Measurements from ENCODE around the gene DPY19L1. TPM values are rescaled to one million over a fixed set of nuclear protein-coding genes. Genes with fewer than 3 reads are reported as not detected.

Gene DPY19L1
- total RNA-seq, 1 experiment from 2014 or later: 9.0 TPM

GRCh38 chr7:35040906-35041305, 3.6 kb upstream of the DPY19L1 start:
- no peak overlapping the region for H3K27ac Mint-ChIP-seq (ENCODE audit: low read depth, unreplicated experiment)
- CTCF ChIA-PET: interaction anchor here (0.7 to 1.3 kb wide), 2 partner anchors 18 to 168 kb away, joined by 3 read pairs; no protein-coding TSS in a partner anchor
- POLR2A ChIA-PET: no interaction called here
- H3K4me1 Mint-ChIP-seq (ENCODE audit: insufficient read depth, unreplicated experiment): peaks cover 9% of the 10 kb centered on the region
- intact Hi-C loops (cut with micrococcal nuclease): no loop called here
- H3K9me3 Mint-ChIP-seq (ENCODE audit: unreplicated experiment): no peaks in the 10 kb centered on the region
- peaks cover 21% of the 10 kb centered on the region for H3K27me3 Mint-ChIP-seq (ENCODE audit: insufficient read depth, unreplicated experiment)
- H3K36me3 Mint-ChIP-seq (ENCODE audit: insufficient read depth, unreplicated experiment): peaks cover 6% of the 10 kb centered on the region
- no peak for DNase-seq (ENCODE audit: unreplicated experiment)
- no TSS peak for BruUV-seq (replicated peaks)
- H3K4me3 Mint-ChIP-seq (ENCODE audit: unreplicated experiment): no peak overlapping the region
- TF ChIP-seq CTCF (IDR thresholded peaks at IDR 0.05; ENCODE audit: unreplicated experiment): no peak

- intact Hi-C loops (cut with micrococcal nuclease): loop anchor here (5.0 to 10.0 kb wide), 4 partner anchors 37 to 717 kb away; no protein-coding TSS in a partner anchor
- no TSS peak for BruUV-seq (replicated peaks)
- Mint-ChIP-seq H3K4me3 (ENCODE audit: unreplicated experiment) (no peak overlapping the region), H3K9me3 (ENCODE audit: unreplicated experiment) (no peaks in the 10 kb centered on the region), H3K27me3 (ENCODE audit: insufficient read depth, unreplicated experiment) (peaks cover 21% of the 10 kb centered on the region), H3K27ac (ENCODE audit: low read depth, unreplicated experiment) (no peak overlapping the region), H3K36me3 (ENCODE audit: insufficient read depth, unreplicated experiment) (peaks cover 6% of the 10 kb centered on the region), H3K4me1 (ENCODE audit: insufficient read depth, unreplicated experiment) (peaks cover 20% of the 10 kb centered on the region)
- no peak for DNase-seq (ENCODE audit: unreplicated experiment)
- POLR2A ChIA-PET: no interaction called here
- no peak for TF ChIP-seq CTCF (IDR thresholded peaks at IDR 0.05; ENCODE audit: unreplicated experiment)
- CTCF ChIA-PET: interaction anchor here (1.4 kb wide), 1 partner anchor 9 kb away, joined by 3 read pairs; no protein-coding TSS in a partner anchor
Measured at GRCh38 chr7:35039343-35039742, 2.1 kb upstream of the DPY19L1 start.

- Mint-ChIP-seq H3K4me1 (ENCODE audit: insufficient read depth, unreplicated experiment) (peaks cover 20% of the 10 kb centered on the region), H3K36me3 (ENCODE audit: insufficient read depth, unreplicated experiment) (peaks cover 6% of the 10 kb centered on the region), H3K4me3 (ENCODE audit: unreplicated experiment) (peak overlapping the region; percentile 90), H3K9me3 (ENCODE audit: unreplicated experiment) (no peaks in the 10 kb centered on the region), H3K27me3 (ENCODE audit: insufficient read depth, unreplicated experiment) (peaks cover 21% of the 10 kb centered on the region), H3K27ac (ENCODE audit: low read depth, unreplicated experiment) (peak overlapping the region; percentile 3)
- ChIA-PET CTCF (interaction anchor here (0.6 to 1.4 kb wide), 9 partner anchors 10 to 592 kb away, joined by 3 to 5 read pairs (median 3); no protein-coding TSS in a partner anchor), POLR2A (no interaction called here)
- no peak for TF ChIP-seq CTCF (IDR thresholded peaks at IDR 0.05; ENCODE audit: unreplicated experiment)
- intact Hi-C loops (cut with micrococcal nuclease): loop anchor here (5.0 to 10.0 kb wide), 4 partner anchors 36 to 716 kb away; no protein-coding TSS in a partner anchor
- DNase-seq (ENCODE audit: unreplicated experiment): no peak
- BruUV-seq (replicated peaks): TSS peak; percentile 19
Measured at GRCh38 chr7:35038354-35038753, 1.1 kb upstream of the DPY19L1 start.

- Mint-ChIP-seq H3K9me3 (ENCODE audit: unreplicated experiment) (no peaks in the 10 kb centered on the region), H3K4me1 (ENCODE audit: insufficient read depth, unreplicated experiment) (peaks cover 20% of the 10 kb centered on the region), H3K27me3 (ENCODE audit: insufficient read depth, unreplicated experiment) (peaks cover 16% of the 10 kb centered on the region), H3K27ac (ENCODE audit: low read depth, unreplicated experiment) (peak overlapping the region; percentile 3), H3K4me3 (ENCODE audit: unreplicated experiment) (peak overlapping the region; percentile 90), H3K36me3 (ENCODE audit: insufficient read depth, unreplicated experiment) (peaks cover 6% of the 10 kb centered on the region)
- CTCF ChIA-PET: interaction anchor here (0.6 to 1.4 kb wide), 10 partner anchors 10 to 593 kb away, joined by 3 to 5 read pairs (median 3); no protein-coding TSS in a partner anchor
- BruUV-seq (replicated peaks): no TSS peak
- POLR2A ChIA-PET: no interaction called here
- TF ChIP-seq CTCF (IDR thresholded peaks at IDR 0.05; ENCODE audit: unreplicated experiment): peak; percentile 82
- peak; percentile 87 for DNase-seq (ENCODE audit: unreplicated experiment)
- intact Hi-C loops (cut with micrococcal nuclease): loop anchor here (5.0 to 10.0 kb wide), 4 partner anchors 35 to 715 kb away; no protein-coding TSS in a partner anchor
Measured at GRCh38 chr7:35037526-35038341, 449 bp upstream of the DPY19L1 start.

All from MCF 10A (cell line).